Fibroblast of lung (primary cell): ENCODE results near the gene PCID2. TPM values are rescaled to one million over a fixed set of nuclear protein-coding genes. Genes with fewer than 3 reads are reported as not detected.

Experiments
- DNase-seq, 2 donors: peaks; one replicate each; pipeline versions ENCODE4 v3.0.0 to v3.0.0-alpha.2; 2010; ENCODE audit warnings: low read depth in 2 of 2
- H2AFZ ChIP-seq: 2 replicates; pipeline ENCODE4 v1.5.1; 2012; ENCODE audit warnings: low read length, control low read depth, inconsistent platforms
- H3K27ac ChIP-seq: 2 replicates; pipeline ENCODE4 v1.5.1; 2011; ENCODE audit warnings: low read length, control low read depth; ENCODE audit not compliant: insufficient read depth
- H3K27me3 ChIP-seq: 2 replicates; pipeline ENCODE4 v1.5.1; 2011; ENCODE audit warnings: mild to moderate bottlenecking, low read length; ENCODE audit not compliant: control insufficient read depth, insufficient read depth
- H3K36me3 ChIP-seq: 2 replicates; pipeline ENCODE4 v1.5.1; 2011; ENCODE audit warnings: low read length; ENCODE audit not compliant: control insufficient read depth, insufficient read depth
- H3K4me1 ChIP-seq: 2 replicates; pipeline ENCODE4 v1.5.1; 2011; ENCODE audit warnings: low read length; ENCODE audit not compliant: control insufficient read depth, insufficient read depth; ENCODE audit errors: extremely low read depth
- H3K4me2 ChIP-seq: 2 replicates; pipeline ENCODE4 v1.5.1; 2011; ENCODE audit warnings: low read length, control low read depth; ENCODE audit not compliant: insufficient read depth; ENCODE audit errors: extremely low read depth
- H3K4me3 ChIP-seq, 4 experiments: fragments of 200-600 bp in 1 of 4; sonication (generic) in 1 of 4; replicated peaks in 1 of 4; 2 replicates each; pipeline ENCODE4 v1.5.1; 2011 to 2016; ENCODE audit warnings: low read length in 4 of 4, low read depth in 3 of 4, mild to moderate bottlenecking in 3 of 4, control low read depth in 2 of 4, inconsistent platforms in 1 of 4, mixed read lengths in 1 of 4; ENCODE audit not compliant: insufficient read depth in 1 of 4; ENCODE audit errors: control extremely low read depth in 1 of 4
- H3K79me2 ChIP-seq: 2 replicates; pipeline ENCODE4 v1.5.1; 2012; ENCODE audit warnings: mild to moderate bottlenecking, low read length, inconsistent platforms; ENCODE audit not compliant: control insufficient read depth, insufficient read depth
- H3K9ac ChIP-seq: 2 replicates; pipeline ENCODE4 v1.5.1; 2011; ENCODE audit warnings: mild to moderate bottlenecking, low read length, control low read depth; ENCODE audit not compliant: insufficient read depth
- H3K9me3 ChIP-seq: 2 replicates; pipeline ENCODE4 v1.5.1; 2012; ENCODE audit warnings: low read depth, low read length; ENCODE audit not compliant: control insufficient read depth, insufficient read depth
- H4K20me1 ChIP-seq: 2 replicates; pipeline ENCODE4 v1.5.1; 2011; ENCODE audit warnings: low read length; ENCODE audit not compliant: control insufficient read depth, insufficient read depth; ENCODE audit errors: extremely low read depth
- EZH2 ChIP-seq: IDR thresholded peaks from 2 replicates; pipeline ENCODE4 v1.5.1; 2012; ENCODE audit warnings: low read length, control low read depth, mild to moderate bottlenecking; ENCODE audit errors: missing control alignments
- polyA plus RNA-seq, 2 donors: library from polyadenylated mRNA; depleted of rRNA in 1 of 2; stranded (reverse) in 1 of 2; unstranded in 1 of 2; fragments of >200 nt; gene quantifications; 2 replicates each; pipeline ENCODE4 v1.2.1, GENCODE V29; 2011 to 2012; ENCODE audit warnings: missing spikeins in 1 of 2
- total RNA-seq: library from RNA; depleted of rRNA; stranded (reverse); fragments of >200 nt; gene quantifications from 2 replicates; pipeline ENCODE4 v1.2.1, GENCODE V29; 2014
- TF ChIP-seq, protein P1 (sequence below), 2 donors: IDR thresholded peaks in 1 of 2; conservative IDR thresholded peaks in 1 of 2; 1 replicate in 1 of 2; 2 replicates in 1 of 2; pipeline ENCODE4 v1.5.1; 2011 to 2012; ENCODE audit warnings: low read length in 2 of 2, control low read depth in 1 of 2, inconsistent platforms in 1 of 2, low read depth in 1 of 2, mild to moderate bottlenecking in 1 of 2

PCID2 gene
- total and polyA plus RNA-seq, 2 donors (not counting 1 experiment from before 2014, with no cell fraction given): 93.5 to 113 TPM

GRCh38 chr13:113143466-113144254 lies 64.8 kb downstream of the PCID2 start:
- no peaks in the 10 kb centered on the region for H4K20me1 ChIP-seq
- no peaks in the 10 kb centered on the region for H3K4me1 ChIP-seq
- H2AFZ ChIP-seq: no peak overlapping the region
- no peaks in the 10 kb centered on the region for H3K79me2 ChIP-seq
- H3K4me2 ChIP-seq: no peak overlapping the region
- no peak overlapping the region for H3K4me3 ChIP-seq
- TF ChIP-seq, protein P1, sequence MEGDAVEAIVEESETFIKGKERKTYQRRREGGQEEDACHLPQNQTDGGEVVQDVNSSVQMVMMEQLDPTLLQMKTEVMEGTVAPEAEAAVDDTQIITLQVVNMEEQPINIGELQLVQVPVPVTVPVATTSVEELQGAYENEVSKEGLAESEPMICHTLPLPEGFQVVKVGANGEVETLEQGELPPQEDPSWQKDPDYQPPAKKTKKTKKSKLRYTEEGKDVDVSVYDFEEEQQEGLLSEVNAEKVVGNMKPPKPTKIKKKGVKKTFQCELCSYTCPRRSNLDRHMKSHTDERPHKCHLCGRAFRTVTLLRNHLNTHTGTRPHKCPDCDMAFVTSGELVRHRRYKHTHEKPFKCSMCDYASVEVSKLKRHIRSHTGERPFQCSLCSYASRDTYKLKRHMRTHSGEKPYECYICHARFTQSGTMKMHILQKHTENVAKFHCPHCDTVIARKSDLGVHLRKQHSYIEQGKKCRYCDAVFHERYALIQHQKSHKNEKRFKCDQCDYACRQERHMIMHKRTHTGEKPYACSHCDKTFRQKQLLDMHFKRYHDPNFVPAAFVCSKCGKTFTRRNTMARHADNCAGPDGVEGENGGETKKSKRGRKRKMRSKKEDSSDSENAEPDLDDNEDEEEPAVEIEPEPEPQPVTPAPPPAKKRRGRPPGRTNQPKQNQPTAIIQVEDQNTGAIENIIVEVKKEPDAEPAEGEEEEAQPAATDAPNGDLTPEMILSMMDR (conservative IDR thresholded peaks at IDR 0.05 in 1 of 2, IDR thresholded peaks at IDR 0.05 in 1 of 2; ENCODE audit: low read depth in 1 of 2, low read length in 2 of 2): no peak
- TF ChIP-seq EZH2: no peak
- H3K27ac ChIP-seq: no peak overlapping the region
- DNase-seq: no peak
- H3K27me3 ChIP-seq: no peaks in the 10 kb centered on the region
- no peaks in the 10 kb centered on the region for H3K9me3 ChIP-seq
- no peaks in the 10 kb centered on the region for H3K36me3 ChIP-seq
- H3K9ac ChIP-seq: no peak overlapping the region

DNA sequence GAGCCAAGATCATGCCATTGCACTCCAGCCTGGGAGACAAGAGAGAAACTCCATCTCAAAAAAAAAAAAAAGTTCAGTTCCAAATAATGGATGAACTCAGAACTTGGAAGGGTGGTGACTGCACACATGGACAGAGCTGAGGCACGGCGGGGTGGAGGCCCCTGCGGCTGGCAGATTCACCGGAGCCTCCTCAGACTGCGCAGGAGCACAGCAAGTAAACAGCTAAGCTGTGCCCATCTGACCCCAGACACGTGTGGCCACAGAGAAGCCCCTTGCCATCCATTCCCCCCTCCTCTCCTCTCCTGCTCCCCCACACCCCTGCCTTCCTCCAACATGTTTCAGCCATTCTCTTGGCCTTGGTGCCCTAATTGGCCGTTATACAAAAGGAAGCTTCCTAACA lies 65.6 kb downstream of the PCID2 start:
- Histone ChIP-seq H3K79me2 (no peaks in the 10 kb centered on the region), H3K9me3 (no peaks in the 10 kb centered on the region), H3K4me3 (no peak overlapping the region), H2AFZ (no peak overlapping the region), H3K36me3 (no peaks in the 10 kb centered on the region), H3K27ac (no peak overlapping the region), H3K9ac (no peak overlapping the region), H4K20me1 (no peaks in the 10 kb centered on the region), H3K4me1 (no peaks in the 10 kb centered on the region), H3K27me3 (no peaks in the 10 kb centered on the region), H3K4me2 (no peak overlapping the region)
- TF ChIP-seq, protein P1 (conservative IDR thresholded peaks at IDR 0.05 in 1 of 2, IDR thresholded peaks at IDR 0.05 in 1 of 2; ENCODE audit: low read depth in 1 of 2, low read length in 2 of 2): no peak
- TF ChIP-seq EZH2: no peak
- no peak for DNase-seq

GRCh38 chr13:113141601-113141970 lies 66.9 kb downstream of the PCID2 start:
- Histone ChIP-seq H3K27me3 (no peaks in the 10 kb centered on the region), H3K9me3 (no peaks in the 10 kb centered on the region), H3K36me3 (no peaks in the 10 kb centered on the region), H3K27ac (no peak overlapping the region), H3K9ac (no peak overlapping the region), H3K4me2 (no peak overlapping the region), H4K20me1 (no peaks in the 10 kb centered on the region), H3K79me2 (no peaks in the 10 kb centered on the region), H3K4me1 (no peaks in the 10 kb centered on the region), H2AFZ (no peak overlapping the region), H3K4me3 (no peak overlapping the region)
- DNase-seq: no peak
- TF ChIP-seq, protein P1 (conservative IDR thresholded peaks at IDR 0.05 in 1 of 2, IDR thresholded peaks at IDR 0.05 in 1 of 2; ENCODE audit: low read depth in 1 of 2, low read length in 2 of 2): no peak
- TF ChIP-seq EZH2: no peak
